HL-60/S4 treated with phorbol 12-myristate 13-acetate at 8.2 ng/mL for 4 days and 3 days (cell line): ENCODE measurements around the gene SH2D3A.

Experiments used
- in situ Hi-C: fragments of 300-500 bp; cut with MboI; formaldehyde crosslinking; loops from 2 replicates; pipeline ENCODE4 v1.15.0; 2022; ENCODE audit warnings: low sequenced_read_pairs

The SH2D3A gene

DNA sequence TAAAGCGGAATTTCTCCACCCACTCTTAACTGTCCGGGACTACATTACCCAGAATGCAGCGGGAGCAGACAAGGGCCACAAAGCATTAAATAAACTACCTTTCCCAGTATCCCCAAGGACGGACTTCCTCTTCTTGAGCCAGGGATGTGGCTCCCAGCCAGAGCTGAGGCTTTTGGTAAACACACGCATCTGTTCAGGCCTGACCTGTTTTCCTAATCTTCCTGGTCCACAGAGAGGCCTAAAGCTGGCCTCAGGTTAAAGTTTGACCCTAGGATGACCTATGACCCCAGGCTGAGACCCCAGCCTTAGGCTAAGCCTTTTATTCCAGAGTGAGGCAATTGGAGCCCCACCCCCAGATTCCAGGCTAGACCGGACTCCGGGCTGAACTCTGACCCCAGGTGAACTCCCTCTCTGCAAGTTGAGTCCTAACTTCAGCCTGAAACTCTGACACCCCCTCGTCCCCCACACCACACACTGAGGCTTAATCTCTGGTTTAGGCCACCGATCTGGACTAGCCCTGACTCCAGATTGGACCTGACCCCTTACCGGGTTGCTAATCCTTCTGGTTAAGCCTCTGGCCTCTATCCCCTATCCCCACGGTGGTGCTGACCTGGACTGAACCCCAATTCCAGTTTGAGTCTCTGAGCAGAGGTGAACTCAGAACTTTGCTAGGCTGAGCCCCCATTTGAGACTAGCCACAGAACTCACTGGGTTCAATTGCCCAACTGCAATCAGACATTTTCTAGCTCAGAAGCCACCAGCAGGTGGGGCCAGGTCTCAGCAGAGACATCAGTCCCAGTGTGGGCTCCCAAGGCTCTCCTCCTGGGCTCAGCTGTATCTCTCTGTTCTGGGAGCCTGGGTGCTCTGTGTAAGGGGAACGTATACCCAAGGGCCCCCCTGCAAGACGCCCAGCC is 29.1 kb downstream of the SH2D3A start:
- in situ Hi-C loops, result loop anchor here (10.0 kb wide), 1 partner anchor 127 kb away; no protein-coding TSS in a partner anchor

DNA sequence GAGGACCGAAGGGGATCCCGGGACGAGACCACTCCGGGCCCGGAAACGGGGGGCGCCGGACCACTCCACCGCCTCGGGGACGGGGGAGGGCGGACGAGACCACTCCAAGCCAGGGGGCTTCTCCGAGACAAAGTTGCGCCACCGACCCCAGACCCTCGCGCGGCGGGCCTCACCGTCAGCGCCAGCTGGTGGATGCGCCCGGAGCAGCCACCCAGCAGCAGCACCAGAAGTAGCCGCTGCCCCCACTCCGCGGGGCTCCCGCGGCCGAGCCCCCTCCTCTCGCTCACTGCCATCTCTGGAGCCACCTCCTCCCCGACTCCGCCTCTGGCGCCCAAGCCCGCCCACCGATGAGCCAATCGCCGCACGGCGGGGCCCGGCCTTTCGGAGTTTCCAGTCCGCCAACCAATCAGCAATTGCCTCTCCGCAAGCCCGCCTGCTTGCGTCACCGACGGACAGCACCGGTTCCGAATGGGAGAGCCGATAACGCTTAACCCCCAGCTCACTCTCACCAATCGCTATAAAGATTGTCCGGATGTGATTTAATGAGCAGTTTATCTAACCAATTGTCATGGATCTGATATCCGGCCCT is 29.9 kb downstream of the SH2D3A start, which contains the start of gene GPR108:
Gene GPR108, minus strand, starts transcription at position 297 of the 589 bp plus-strand sequence. Its CDS starts 4 bp downstream, at position 293.
- in situ Hi-C loops, result loop anchor here (10.0 kb wide), 1 partner anchor 127 kb away; no protein-coding TSS in a partner anchor

DNA sequence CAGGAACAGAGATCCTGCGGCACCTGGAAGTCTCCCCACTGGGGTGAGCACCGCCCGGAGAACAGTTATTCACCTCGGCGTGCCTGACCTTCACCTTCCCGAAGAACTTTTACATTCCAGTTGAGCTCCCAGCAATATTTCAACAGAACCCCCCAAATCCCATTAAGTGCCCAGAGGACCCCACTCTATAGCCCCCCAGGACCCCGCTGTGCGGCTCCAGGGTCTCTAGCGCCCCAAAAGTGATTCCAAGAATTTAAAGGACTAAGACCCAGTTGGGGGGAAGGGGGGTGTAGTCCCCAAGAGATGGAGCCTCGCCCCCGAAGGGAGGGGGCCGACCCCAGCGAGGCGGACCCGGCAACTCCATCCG is 30.3 kb downstream of the SH2D3A start:
- in situ Hi-C loops, result loop anchor here (10.0 kb wide), 1 partner anchor 128 kb away; no protein-coding TSS in a partner anchor

DNA sequence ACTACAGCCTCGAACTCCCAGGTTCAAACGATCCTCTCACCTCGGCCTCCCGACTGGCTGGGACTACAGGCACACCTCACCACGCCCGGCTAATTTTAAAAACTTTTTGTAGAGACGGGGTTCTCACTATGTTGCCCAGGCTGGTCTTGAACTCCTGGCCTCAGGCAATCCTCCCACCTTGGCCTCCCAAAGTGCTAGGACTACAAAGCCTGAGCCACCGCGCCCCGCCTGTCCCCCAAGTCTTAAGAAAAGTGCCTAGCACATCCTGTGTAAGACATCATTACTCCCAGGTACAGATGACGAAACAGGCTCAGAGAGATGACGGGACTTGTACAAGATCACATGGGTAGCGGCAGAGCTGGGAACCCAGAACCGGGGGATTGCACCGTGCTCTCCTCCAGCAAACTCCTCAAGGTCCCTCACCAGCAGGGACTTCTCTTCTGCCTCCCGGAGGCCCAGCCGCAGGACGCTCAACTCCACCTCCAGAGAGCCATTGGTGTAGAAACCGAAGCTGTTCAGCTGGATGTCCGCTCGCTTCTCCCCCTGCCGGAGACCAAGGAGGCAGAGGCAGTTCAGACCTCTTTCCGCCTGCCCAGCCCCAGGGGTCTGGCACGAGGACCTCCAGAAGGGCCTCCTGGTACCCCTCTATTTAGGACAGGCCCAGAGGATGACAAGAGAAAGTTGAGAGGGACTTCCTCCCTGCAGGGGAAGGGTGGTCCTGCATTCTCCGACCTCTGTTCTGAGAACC is 30.9 kb downstream of the SH2D3A start:
- in situ Hi-C loops, result loop anchor here (10.0 kb wide), 1 partner anchor 128 kb away; no protein-coding TSS in a partner anchor

DNA sequence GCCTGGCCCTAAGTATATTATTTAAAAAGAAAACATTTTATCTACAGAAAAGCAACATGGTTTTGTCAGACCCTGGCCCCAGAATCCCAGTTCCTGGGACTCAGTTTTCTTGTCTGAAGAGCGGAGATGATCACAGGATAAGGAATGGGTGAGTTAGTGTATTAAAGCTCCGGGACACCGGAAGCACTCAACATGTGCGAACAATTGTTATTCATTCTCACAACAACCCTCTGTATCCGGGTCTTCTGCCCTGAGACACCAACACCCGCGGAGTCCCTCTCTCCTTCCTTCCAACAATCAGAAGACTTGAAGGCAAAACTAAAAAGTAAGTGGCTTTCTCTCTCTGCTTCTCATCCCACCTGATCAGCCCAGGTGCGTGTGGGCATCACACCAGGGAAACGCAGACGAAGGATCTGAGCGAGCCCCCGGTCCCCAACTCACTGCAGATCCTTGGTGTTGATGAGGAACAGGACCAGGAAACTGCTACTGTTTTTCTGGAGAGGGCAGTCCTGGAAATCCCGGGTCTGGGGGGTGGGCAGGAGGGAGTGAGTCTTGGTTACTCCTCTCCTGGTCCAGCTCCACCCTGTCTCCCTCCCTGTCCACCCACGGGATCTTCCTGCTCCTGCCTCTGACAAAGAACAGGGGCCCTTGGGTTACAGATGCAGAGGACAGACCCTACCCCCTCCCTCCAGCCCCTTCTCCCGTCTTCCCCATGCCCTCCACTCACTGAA is 31.9 kb downstream of the SH2D3A start:
- in situ Hi-C loops, result loop anchor here (10.0 kb wide), 1 partner anchor 129 kb away; no protein-coding TSS in a partner anchor

DNA sequence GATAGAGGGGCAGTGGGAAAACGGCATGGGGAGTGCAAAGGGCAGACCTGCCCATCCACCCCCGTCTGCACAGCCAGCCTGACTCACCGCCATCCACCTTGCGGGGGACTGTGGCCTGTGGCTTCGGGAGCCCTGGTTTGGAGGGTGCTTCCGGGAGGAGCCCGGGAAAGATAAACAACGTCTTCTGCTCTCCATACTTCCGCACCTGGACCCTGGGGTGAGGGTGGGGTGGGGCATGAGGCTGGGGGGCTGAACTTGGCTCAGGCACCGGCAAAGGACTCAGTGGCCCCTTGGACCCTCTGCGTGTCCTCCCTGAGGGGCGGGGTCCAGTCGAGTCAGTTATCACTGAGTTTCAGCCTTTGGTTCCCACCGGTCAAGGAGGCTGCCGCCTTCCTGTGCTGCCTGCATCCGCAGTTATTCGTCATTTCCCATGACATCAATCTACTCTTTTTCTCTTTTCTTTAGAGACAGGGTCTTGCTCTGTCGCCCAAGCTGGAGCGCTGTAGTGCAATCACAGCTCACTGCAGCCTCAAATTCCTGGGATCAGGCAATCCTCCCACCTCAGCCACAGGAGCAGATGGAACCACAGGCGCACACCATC is 33.0 kb downstream of the SH2D3A start:
- in situ Hi-C loops, result loop anchor here (10.0 kb wide), 1 partner anchor 131 kb away; no protein-coding TSS in a partner anchor

DNA sequence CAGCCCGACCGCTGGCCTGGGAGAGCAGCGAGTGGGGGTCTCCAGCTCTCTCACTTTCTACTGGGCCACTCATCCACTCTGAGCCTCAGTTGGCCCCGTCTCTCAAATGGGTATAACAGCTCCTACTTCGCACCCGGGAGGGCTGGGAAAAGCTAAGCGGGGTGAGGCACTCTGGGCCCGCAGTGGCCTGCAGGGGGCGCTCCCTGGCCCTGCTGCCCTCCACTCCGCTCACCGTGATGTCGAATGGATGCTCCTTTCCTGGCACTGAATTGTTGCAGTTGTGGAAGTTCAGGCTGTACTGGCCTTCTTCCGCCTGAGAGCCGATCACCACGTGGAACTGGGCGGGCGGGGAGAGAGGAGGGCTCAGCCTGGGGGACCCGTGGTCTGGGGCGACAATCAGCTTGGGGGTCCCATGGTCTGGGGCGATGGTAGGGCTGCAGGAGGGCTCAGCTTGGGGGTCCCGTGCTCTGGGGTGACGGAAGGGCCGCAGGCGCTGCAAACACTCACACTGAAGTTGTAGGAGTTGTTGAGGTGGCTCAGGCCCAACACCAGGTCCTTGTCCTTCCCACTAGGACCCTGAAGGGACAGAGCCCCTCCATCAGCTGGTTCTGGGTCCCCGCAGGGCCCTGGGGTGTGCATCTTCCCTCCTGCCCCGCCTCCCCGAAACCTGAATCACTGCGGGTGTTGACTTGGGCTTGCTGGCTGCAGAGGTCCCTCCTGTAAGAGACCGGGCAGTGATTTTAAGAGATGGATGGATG is 33.7 kb downstream of the SH2D3A start:
- in situ Hi-C loops, result loop anchor here (10.0 kb wide), 1 partner anchor 131 kb away; no protein-coding TSS in a partner anchor

DNA sequence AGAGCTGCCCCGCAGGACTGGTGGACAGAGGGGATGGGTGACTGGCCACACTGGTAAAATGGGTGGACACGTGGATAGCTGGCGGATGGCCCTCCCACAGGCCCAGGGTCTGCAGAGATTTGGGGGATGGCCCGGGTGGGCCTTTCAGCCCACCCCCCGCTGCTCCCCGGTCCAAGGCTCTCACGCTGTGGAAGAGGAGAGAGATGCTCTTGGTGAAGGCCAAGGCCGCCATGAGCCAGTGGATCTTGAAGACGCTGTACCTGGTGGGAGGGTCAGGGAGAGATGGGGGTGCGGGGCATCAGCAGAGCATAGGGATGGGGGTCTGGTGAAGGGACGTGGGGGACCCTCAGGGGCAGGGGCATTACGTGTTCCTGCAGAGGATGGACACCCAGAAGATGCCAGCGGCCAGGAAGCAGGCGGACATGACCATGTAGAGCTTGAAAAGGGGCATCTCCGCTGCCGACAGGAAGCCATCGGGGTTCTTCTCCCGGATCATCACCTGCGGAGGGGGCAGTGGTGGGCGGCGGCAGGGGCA is 34.4 kb downstream of the SH2D3A start:
- in situ Hi-C loops, result loop anchor here (10.0 kb wide), 1 partner anchor 132 kb away; no protein-coding TSS in a partner anchor

DNA sequence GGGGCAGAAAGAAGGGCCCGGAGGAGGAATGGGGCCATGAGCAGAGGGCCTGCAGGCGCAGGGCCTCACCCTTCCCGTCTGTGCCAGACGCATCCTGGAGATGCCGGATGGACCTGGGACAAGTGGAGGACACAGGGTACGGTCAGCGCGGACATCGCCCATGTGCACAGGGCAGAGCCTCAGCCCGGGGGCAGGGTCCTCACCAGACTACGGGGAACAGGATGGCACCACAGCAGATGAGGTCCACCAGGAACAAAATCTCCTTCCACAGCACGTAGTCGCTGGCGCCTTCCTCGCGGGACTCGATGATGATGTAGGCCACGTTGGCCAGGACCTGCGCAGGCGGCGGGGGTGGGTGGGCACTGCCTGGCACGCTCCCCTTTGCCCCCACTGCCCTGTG is 35.4 kb downstream of the SH2D3A start:
- in situ Hi-C loops, result loop anchor here (10.0 kb wide), 1 partner anchor 133 kb away; no protein-coding TSS in a partner anchor

DNA sequence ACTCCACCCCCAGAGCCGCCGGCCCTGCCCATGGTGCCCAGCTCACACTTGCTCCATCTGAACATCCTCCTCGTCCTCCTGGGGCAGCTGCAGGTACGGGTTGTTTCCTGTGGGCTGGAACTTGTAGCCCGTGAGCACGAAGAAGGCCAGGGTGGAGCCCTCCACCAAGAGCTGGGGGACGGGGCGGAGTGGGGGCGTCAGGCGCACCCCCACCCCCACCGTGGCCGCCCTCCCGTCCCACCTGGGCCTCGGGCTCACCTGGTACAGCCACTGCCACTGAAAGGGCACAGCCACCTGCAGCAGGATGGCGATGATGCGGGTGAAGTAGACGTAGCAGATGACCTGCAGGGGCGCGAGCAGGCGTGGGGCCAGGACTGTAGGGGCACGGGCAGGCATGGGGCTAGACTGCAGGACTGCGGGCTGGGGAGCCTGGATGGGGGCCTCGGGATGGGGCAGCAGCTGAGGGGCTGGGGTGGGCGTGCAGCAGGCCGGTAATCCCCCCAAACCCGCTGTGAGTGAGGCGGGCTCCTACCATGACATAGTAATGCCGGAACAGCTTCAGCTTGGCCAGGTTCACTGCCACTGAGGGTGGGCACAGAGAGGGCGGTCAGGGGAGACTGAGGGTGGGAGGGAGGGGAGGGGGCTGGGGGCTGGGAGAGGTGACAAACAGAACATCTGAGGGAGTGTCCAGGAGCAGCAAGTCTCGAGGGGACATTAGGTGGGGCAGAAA is 36.1 kb downstream of the SH2D3A start:
- in situ Hi-C loops, result loop anchor here (10.0 kb wide), 1 partner anchor 134 kb away; no protein-coding TSS in a partner anchor

DNA sequence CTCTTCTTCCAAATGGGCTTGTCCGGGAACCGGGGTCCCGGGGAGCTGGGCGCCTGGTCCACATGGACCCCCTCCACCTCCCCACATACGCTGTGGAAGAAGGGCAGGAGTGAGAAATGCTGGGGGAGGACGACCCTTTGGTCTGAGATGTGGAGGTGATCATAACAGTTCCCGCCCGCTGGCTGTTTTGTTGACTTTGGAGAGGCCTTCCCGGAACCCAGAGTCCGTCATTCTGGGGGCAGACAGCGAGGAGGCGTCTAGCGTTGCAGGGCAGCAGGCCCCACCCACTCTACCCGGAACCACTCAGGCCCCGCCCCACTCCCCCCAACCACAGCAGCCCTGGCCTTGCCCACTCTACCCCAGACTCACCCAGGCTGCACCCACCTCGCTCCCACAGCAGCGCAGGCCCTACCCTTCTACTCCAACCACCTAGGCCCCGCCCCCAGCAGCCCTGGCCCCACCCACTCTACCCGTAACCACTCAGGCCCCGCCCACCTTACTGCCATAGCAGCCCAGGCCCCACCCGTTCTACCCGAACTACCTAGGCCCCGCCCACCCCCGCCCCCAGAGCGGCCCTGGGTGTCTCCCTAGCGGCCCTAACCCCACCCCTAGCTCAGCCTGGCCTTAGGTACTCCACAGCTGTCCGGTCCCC is 37.0 kb downstream of the SH2D3A start:
- in situ Hi-C loops, result loop anchor here (10.0 kb wide), 1 partner anchor 135 kb away; no protein-coding TSS in a partner anchor

DNA sequence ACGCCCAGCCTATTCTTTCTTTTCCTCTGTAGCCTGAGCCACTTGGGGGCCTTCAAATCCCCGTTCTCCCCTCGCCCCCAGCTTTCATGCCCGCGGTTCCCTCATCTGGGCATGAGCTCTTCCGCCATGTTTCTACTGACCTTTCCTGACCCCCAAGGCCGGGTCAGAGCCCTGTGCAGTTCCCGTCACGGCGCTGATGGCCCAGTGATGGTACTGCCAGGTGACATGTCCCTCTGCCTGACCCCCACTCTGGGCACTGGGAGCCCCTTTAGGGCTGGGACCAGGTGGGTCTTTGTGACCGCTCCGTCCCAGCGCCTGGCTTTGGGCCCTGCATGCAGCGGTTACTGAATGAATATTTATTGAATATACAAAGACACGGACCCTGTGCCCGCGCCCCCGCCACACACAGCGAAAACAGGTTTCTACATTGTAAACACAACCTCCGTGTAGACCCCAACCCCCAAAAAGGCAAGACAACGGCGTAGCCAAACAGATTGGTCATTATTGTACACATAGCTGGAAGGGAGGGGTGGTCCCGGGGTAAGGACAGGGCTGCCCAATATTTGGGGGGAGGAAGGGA is 37.6 kb downstream of the SH2D3A start:
- in situ Hi-C loops, result loop anchor here (10.0 kb wide), 1 partner anchor 135 kb away; no protein-coding TSS in a partner anchor

DNA sequence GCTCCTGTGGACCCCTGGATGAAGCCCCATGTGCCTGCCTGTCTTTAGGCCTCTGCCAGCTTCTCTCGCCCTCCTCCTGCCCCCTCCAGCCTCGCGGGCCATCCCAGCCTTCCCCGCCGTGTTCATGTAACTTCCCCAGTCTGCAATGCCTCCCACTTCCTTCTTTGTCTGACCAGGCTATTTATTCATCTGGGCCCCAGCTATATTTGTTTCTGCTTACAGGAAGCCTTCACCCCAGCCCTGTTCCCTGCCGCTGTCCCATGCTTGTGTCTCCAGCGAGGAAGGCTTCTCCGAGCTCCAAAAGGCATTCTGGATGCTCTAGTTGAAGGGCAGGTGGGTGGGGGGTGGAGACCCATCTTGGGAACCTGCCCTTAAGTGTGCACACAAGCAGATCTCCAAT is 38.9 kb downstream of the SH2D3A start:
- in situ Hi-C loops, result no loop called here

DNA sequence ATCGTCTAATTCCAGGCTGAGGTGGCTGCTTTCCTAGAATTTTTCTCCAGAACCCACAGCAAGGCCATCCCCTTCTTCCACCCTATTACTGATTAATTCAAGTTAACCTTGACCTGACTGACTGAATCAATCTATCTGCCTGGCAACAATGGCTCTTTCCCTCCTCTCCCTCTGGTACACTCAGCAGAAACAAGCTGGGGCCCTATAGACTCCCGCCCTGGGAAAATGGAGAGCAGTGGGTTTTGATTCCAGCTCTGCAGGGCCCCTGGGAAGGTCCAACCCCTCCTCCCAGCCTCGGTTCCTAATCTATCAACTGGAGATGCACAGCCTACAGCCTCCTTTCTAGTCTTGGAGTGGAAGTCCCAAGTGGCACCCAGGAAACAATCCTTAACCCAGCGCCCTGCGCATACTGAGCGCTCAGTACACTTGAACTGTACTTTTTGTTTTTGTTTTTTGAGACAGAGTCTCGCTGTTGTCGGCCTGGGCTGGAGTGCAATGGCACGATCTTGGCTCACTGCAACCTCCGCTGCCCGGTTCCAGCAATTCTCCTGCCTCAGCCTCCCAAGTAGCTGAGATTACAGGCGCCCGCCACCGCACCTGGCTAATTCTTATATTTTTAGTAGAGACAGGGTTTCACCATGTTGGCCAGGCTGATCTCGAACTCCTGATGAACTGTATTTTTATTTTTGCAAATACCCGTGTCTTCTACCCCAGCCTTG is 41.6 kb downstream of the SH2D3A start:
- in situ Hi-C loops, result no loop called here

DNA sequence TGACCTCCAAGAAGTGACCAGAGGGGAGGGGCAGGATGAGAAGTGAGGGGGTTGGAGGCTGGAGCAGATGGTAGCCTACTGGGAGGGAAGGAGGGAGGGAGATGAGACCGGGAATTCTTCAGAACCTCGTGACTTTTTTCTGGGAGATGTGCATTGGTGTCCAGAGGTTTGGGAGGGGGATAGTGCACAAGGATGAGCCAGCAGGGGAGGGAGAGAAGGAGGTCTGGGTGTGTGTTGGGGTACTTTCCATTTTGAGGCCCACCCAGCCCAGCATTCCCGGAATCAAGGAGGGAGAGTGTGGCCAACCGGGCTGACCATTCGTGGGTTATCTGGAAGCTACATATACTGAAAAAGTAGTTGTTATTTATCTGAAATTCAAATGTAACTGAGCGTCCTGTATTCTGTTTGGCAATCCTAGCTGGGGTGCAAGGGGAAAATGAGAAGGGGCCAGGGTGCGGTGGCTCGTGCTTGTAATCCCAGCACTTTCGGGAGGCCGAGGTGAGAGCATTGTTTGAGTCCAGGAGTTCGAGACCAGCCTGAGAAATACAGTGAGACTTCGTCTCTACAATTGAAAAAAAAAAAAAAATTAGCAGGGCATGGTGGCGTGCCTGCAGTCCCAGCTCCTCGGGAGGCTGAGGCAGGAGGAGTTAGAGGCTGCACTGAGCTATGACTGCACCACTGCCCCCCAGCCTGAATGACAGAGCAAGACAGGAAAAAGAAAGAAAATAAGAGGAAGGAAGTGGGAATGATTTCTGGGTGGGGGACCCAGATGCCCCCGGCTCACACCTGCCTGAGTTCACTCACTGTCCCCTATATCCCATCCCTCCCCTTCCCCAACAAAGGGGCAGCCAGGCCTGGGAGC is 42.4 kb downstream of the SH2D3A start:
- in situ Hi-C loops, result no loop called here
